ENCODE results near the gene WDR35. TPM values are rescaled to one million over a fixed set of nuclear protein-coding genes. Genes with fewer than 3 reads are reported as not detected.

Gene WDR35
- total and polyA plus RNA-seq, 10 of the 15 experiments (the other 5 are each of a cell fraction or from before 2014, with no cell fraction given): 3.0 to 9.3 (median 6.3) TPM

GRCh38 chr2:20021405-20022009 is 31.6 kb upstream of the WDR35 start:
- Histone ChIP-seq H4K20me1 (ENCODE audit: control insufficient read depth, insufficient read depth) (no peaks in the 10 kb centered on the region), H3K4me1 (ENCODE audit: control insufficient read depth, insufficient read depth, low read length) (no peaks in the 10 kb centered on the region), H3K9me3 (replicated peaks; ENCODE audit: control insufficient read depth, insufficient read depth, low read length) (no peaks in the 10 kb centered on the region; the same call in 2 of the 3 replicates), H3K79me2 (ENCODE audit: control insufficient read depth, insufficient read depth, low read length) (no peaks in the 10 kb centered on the region), H3K4me2 (ENCODE audit: control insufficient read depth, insufficient read depth) (no peak overlapping the region), H2AFZ (ENCODE audit: control insufficient read depth, low read depth, low read length) (no peak overlapping the region), H3K36me3 (ENCODE audit: control insufficient read depth in 2 of 2, insufficient read depth in 2 of 2, low read length in 1 of 2) (no peaks in the 10 kb centered on the region), H3K9ac (ENCODE audit: control insufficient read depth, insufficient read depth, low read length) (no peak overlapping the region), H3K4me3 (no peak overlapping the region), H3K27me3 (replicated peaks in 1 of 2; ENCODE audit: control insufficient read depth in 2 of 2, insufficient read depth in 2 of 2, low read length in 1 of 2) (no peaks in the 10 kb centered on the region), H3K27ac (ENCODE audit: control insufficient read depth, insufficient read depth) (no peak overlapping the region)
- BruUV-seq (replicated peaks): no TSS peak
- no peak for DNase-seq (ENCODE audit: low read depth, low spot score)
- in situ Hi-C loops (cut with MboI) (no loop called here), intact Hi-C loops (cut with micrococcal nuclease; ENCODE audit: unreplicated experiment) (no loop called here)
- FAIRE-seq: no peak
- WGBS (ENCODE audit: insufficient coverage, insufficient replicate concordance, low lambda C conversion rate, missing lambda C conversion rate): 11% methylated on average over 3 of the region's 3 CpGs
- RAD21 ChIA-PET (ENCODE audit: unreplicated experiment): no interaction called here
- SMC1A ChIA-PET (ENCODE audit: uncharacterized antibody, unreplicated experiment): interaction anchor here (0.9 kb wide), 1 partner anchor 27 kb away, joined by 3 read pairs; no protein-coding TSS in a partner anchor
- ATAC-seq: no peak
- POLR2A ChIA-PET: no interaction called here
- CTCF ChIA-PET: no interaction called here
- TF ChIP-seq IKZF1 (conservative IDR thresholded peaks at IDR 0.05) (no peak), MYB (IDR thresholded peaks at IDR 0.05; ENCODE audit: borderline replicate concordance, low read depth, low read length) (no peak), MAX (IDR thresholded peaks at IDR 0.05; ENCODE audit: low read depth, low read length) (no peak), BHLHE40 (IDR thresholded peaks at IDR 0.05; ENCODE audit: borderline replicate concordance in 1 of 2, low read depth in 2 of 2, low read length in 1 of 2) (no peak), BRCA1 (IDR thresholded peaks at IDR 0.05; ENCODE audit: low read depth, low read length) (no peak), BMI1 (IDR thresholded peaks at IDR 0.05; ENCODE audit: borderline replicate concordance) (no peak), SP1 (IDR thresholded peaks at IDR 0.05; ENCODE audit: low read depth, low read length) (no peak), IRF4 (IDR thresholded peaks at IDR 0.05; ENCODE audit: low read depth, low read length) (no peak), KAT2A (conservative IDR thresholded peaks at IDR 0.05; ENCODE audit: control insufficient read depth, low read depth, low read length) (no peak), HCFC1 (IDR thresholded peaks at IDR 0.05; ENCODE audit: low read length) (no peak), FOXM1 (IDR thresholded peaks at IDR 0.05; ENCODE audit: low read depth, low read length) (no peak), ELK1 (IDR thresholded peaks at IDR 0.05; ENCODE audit: low read depth, low read length) (no peak)
- TF ChIP-seq, protein P1, sequence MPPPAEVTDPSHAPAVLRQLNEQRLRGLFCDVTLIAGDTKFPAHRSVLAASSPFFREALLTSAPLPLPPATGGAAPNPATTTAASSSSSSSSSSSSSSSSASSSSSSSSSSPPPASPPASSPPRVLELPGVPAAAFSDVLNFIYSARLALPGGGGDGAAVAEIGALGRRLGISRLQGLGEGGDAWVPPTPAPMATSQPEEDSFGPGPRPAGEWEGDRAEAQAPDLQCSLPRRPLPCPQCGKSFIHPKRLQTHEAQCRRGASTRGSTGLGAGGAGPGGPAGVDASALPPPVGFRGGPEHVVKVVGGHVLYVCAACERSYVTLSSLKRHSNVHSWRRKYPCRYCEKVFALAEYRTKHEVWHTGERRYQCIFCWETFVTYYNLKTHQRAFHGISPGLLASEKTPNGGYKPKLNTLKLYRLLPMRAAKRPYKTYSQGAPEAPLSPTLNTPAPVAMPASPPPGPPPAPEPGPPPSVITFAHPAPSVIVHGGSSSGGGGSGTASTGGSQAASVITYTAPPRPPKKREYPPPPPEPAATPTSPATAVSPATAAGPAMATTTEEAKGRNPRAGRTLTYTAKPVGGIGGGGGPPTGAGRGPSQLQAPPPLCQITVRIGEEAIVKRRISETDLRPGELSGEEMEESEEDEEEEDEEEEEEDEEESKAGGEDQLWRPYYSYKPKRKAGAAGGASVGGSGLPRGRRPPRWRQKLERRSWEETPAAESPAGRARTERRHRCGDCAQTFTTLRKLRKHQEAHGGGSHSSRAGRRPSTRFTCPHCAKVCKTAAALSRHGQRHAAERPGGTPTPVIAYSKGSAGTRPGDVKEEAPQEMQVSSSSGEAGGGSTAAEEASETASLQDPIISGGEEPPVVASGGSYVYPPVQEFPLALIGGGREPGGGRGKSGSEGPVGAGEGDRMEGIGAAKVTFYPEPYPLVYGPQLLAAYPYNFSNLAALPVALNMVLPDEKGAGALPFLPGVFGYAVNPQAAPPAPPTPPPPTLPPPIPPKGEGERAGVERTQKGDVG (CRISPR knock-in tag; IDR thresholded peaks at IDR 0.05): no peak
- TF ChIP-seq, protein P2, sequence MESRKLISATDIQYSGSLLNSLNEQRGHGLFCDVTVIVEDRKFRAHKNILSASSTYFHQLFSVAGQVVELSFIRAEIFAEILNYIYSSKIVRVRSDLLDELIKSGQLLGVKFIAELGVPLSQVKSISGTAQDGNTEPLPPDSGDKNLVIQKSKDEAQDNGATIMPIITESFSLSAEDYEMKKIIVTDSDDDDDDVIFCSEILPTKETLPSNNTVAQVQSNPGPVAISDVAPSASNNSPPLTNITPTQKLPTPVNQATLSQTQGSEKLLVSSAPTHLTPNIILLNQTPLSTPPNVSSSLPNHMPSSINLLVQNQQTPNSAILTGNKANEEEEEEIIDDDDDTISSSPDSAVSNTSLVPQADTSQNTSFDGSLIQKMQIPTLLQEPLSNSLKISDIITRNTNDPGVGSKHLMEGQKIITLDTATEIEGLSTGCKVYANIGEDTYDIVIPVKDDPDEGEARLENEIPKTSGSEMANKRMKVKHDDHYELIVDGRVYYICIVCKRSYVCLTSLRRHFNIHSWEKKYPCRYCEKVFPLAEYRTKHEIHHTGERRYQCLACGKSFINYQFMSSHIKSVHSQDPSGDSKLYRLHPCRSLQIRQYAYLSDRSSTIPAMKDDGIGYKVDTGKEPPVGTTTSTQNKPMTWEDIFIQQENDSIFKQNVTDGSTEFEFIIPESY (IDR thresholded peaks at IDR 0.05): no peak

Measured in GM12878 (cell line).